ENCODE results near the gene KLHDC1.
"Not testable (repeated sequence)": the region's sequence is repeated elsewhere in the genome, so short reads cannot be mapped to it uniquely, and the experiment has no call there.

GRCh38 chr14:49735669-49736068, 42.7 kb downstream of the KLHDC1 start:
- TF ChIP-seq CTCF (conservative IDR thresholded peaks at IDR 0.05 in 1 of 2, IDR thresholded peaks at IDR 0.05 in 1 of 2; ENCODE audit: low read depth in 1 of 2, low read length in 2 of 2); EZH2 (IDR thresholded peaks at IDR 0.05; ENCODE audit: low read length, missing control alignments): not testable (repeated sequence)
